ENCODE measurements around the gene E2F3.

DNA sequence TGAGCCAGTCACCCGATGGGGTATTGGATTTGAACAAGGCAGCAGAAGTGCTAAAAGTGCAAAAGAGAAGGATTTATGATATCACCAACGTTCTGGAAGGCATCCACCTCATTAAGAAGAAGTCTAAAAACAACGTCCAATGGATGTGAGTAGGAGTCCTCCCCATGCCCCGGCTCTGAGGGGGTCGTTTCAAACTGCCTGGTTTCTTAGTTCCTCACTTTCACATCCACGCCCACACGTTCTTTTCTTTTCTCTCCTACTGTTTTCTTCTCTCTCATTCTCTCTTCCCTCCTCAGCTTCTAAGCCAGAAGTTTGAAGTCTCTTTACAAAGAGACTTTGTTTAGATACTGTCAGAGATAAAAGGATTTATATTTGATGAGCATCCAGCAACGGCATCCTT, 79.6 kb downstream of the E2F3 start:
- TF ChIP-seq POLR2A (IDR thresholded peaks at IDR 0.05) (no peak), EP300 (IDR thresholded peaks at IDR 0.05) (no peak)
- TF ChIP-seq, protein P1, sequence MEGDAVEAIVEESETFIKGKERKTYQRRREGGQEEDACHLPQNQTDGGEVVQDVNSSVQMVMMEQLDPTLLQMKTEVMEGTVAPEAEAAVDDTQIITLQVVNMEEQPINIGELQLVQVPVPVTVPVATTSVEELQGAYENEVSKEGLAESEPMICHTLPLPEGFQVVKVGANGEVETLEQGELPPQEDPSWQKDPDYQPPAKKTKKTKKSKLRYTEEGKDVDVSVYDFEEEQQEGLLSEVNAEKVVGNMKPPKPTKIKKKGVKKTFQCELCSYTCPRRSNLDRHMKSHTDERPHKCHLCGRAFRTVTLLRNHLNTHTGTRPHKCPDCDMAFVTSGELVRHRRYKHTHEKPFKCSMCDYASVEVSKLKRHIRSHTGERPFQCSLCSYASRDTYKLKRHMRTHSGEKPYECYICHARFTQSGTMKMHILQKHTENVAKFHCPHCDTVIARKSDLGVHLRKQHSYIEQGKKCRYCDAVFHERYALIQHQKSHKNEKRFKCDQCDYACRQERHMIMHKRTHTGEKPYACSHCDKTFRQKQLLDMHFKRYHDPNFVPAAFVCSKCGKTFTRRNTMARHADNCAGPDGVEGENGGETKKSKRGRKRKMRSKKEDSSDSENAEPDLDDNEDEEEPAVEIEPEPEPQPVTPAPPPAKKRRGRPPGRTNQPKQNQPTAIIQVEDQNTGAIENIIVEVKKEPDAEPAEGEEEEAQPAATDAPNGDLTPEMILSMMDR (IDR thresholded peaks at IDR 0.05), result no peak
